Activated CD8-positive, alpha-beta memory T cell treated with anti-CD3 and anti-CD28 coated beads, Interleukin-2, amount 50 U/mL, for 1 hour (primary cell): ENCODE measurements around the gene TYROBP.
A peak's percentile ranks its signal among the peaks of the same experiment; 100 is the strongest.
"Not testable (repeated sequence)": the region's sequence is repeated elsewhere in the genome, so short reads cannot be mapped to it uniquely, and the experiment has no call there.

Experiments used
- DNase-seq: peaks from one replicate; pipeline ENCODE4 v3.0.0-alpha.2; 2020; ENCODE audit errors: extremely low read depth

TYROBP gene

GRCh38 chr19:35899547-35900214 is 8.4 kb downstream of the TYROBP start:
- peak; percentile 59 for DNase-seq

- DNase-seq: no peak
Measured at GRCh38 chr19:35898499-35898809, 9.6 kb downstream of the TYROBP start.

- DNase-seq: no peak
Measured at GRCh38 chr19:35897706-35898451, 10.2 kb downstream of the TYROBP start.

- DNase-seq: no peak
Measured at GRCh38 chr19:35896643-35897040, 11.5 kb downstream of the TYROBP start.

DNA sequence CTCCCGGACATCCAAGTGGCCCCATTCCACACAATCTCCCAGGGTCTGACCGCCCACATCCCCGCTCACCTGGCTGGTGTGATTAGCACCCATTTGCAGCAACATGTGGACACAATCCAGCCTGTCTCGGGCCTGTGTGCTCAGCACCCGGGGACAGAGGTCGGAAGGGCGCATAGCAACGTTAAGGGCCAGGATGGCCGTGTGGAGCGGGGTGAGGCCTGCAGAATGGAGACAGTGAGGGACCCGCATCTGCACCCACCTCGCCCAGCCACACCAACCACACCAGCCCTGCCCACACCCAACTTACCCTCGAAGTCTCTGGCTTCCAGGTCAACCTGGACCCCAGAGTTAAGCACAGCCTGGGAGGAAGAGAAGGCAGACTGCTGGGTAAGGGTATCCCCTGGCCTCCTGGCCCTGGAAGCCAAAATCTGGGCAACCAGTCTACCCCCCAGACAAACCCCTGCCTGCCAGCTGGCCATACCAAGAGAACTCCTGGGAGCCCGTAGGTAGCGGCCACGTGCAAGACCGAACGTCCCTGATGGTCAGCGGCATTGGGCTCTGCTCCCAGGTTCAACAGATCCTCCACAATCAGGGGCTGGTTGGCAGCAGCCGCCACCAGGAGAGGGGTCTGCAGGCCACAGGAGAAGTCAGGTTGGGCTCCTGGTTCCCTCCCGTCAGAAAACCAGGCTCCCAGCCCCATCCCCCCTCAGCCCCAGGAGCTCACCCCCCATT is 12.0 kb downstream of the TYROBP start:
- no peak for DNase-seq

DNA sequence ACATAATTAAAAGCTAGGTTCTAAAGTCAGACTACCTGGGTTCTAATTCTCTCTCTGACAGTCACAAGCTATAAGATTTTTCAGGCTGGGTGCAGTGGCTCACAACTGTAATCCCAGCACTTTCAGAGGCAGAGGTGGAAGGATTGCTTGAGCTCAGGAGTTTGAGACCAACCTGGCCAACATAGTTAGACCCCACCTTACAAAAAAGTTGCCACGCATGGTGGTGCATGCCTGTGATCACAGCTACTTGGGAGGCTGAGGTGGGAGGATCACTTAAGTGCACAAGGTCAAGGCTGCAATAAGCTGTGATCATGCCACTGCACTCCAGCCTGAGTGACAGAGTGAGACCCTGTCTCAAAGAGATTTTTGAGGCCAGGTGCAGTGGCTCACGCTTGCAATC is 13.8 kb downstream of the TYROBP start:
- no peak for DNase-seq

- not testable (repeated sequence) for DNase-seq
Measured at GRCh38 chr19:35891819-35892218, 16.3 kb downstream of the TYROBP start.

DNA sequence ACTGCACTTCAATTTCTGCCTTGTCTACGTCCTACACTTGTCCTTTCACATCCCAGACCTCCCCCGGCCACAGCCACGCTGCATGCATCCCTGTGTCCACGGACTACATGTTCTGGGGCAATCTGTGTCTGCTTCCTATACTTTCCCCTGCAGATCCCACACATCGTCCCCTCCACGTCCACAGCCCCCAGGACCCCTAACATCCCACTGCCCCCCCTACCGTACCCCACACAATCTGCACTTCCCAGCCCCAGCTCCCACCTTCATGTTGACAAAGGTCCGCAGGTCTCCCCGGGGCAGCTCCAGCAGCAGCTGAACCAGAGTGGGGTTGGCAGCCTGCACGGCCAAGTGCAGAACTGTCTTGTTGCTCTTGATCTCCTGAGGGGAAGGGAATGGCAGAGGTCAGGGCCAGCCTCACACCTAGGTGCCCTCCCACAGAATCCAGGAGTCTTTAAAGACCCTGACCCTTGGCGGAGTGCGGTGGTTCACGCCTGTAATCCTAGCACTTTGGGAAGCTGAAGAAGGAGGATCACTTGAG is 17.9 kb downstream of the TYROBP start:
- no peak for DNase-seq

DNA sequence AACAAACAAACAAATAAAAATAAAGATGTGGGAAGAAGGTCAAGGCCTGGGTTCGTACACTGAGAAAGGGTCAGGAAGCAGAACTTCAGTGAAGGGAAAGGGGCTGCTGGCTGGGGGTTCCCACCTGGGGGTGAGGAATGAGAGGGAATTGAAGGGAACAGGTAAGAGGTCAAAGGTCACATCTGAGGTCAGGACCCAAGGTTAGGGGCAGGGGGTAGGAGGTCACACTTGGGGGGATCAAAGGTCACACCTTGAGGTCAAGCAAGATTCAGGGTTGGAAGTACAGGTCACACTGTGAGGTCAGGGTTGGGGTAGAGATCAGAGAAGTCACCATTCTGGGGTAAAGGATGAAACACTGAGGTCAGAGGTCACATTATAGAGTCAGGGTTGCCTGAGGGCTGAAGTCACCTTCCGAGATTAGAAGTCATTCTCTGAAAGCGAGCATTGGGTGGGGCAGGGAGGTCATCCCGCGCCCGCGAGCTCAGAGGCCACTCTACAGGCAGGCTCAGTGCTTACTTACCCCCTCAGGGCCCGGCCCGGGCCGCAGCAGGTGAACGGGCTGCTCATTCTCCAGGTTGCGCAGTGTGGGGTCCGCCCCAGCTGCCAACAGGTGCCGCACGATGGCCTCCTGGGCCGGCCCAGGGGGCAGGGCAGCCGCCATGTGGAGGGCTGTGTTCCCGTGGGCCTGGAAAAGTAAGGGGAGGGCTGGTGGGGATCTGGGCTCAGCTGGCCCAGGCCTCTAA is 18.6 kb downstream of the TYROBP start:
- DNase-seq: no peak

DNA sequence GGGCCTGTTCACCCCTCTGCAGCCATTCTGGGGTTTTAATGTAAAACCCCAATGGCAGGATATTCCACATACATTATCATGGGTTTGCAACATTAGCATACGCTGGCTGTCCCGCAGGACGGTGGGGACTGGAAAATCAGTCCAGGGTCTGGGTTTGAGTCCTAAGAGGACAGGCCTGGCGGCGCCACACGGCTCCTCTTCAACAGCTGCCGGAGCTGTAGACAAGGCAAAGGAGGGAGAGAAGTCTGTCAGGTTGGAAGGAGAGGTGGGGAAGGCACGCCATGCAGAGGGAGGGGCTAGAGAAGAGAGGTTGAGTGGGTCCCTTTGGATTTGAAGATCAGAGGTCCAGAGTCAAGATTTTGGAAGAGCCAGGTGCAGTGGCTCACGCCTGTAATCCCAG is 19.7 kb downstream of the TYROBP start:
- no peak for DNase-seq

DNA sequence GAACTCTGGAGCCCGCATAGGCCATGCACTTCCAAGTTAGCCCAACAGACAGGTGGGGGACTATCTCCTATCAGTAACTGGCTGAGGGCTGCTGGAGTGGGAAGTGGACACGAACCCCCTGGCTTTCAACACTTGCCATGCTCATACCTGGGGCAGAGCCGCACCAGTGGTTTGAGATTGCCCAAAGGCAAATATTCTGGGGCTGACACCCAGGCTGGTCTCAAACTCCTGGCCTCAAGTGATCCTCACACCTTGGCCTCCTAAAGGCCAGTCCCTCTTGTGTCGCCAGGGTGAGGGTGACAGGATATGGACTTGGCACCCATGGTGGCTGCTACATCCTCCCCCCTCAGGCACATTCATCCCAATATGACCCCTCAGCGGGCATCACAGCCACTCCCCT is 20.9 kb downstream of the TYROBP start:
- no peak for DNase-seq

DNA sequence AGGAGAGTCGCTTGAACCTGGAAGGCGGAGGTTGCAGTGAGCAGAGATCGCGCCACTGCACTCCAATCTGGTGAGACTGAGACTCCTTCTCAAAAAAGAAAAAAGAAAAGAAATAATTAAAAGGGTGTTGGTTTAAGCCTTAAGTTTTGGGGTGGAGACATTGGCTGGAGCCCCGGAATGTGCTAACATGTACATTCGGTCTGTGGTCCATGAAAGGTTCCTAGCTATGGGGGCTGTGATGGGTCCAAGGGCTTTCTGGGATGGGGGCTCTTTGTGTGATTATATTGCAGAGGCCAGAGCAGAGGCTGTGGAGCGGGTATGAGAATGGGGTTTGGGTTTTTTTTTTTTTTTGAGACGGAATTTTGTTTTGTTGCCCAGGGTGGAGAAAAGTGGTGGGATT is 22.2 kb downstream of the TYROBP start:
- no peak for DNase-seq

- DNase-seq: no peak
Measured at GRCh38 chr19:35885225-35885738, 22.8 kb downstream of the TYROBP start.

DNA sequence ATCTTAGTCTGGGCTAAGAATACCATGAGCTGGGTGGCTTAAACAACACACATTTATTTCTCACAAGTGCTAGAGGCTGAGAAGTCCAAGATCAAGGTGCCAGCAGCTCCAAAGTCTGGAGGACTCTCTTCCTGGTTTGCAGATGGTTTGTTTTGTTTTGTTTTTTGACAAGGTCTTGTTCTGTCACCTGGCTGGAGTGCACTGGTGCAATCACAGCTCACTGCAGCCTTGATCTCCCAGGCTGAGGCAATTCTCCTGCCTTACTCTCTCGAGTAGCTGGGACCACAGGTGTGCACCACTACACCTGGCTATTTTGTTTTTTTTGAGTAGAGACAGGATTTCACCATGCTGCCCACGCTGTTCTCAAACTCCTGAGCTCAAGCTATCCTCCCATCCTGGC is 24.2 kb downstream of the TYROBP start:
- no peak for DNase-seq

DNA sequence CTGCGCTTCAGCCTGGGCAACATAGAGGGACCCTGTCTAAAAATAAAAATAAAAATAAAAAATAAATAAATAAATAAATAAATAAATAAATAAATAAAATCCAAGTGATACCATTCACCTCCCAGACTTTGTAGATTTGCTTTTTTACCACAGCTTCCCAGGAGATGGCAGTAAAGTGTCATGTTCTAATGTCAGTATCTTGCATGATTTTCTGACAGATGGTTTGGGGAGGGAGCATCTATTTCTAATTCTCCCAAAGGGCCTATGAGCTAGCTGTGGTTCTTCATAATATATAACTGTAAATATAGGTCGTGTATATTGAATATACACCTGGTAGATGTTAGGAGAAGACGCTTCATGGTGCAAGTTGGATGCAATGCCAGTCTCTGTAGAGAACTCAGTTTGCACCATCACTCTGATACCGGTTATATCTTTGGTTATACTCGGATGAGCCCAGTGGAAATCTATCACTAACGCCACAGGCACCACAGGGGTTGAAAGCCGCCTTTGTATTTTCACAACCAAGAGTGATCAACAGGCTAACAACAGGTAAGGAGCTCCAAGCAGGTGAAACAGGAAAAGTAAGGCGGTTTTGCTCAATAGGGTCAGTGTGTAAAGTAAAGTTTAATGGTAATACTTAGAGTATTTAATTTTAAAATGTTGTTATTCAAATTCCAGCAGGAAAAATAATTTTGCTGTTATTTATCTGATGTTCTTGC is 25.8 kb downstream of the TYROBP start:
- no peak for DNase-seq

- DNase-seq: no peak
Measured at GRCh38 chr19:35879770-35880317, 28.3 kb downstream of the TYROBP start.

GRCh38 chr19:35879068-35879467 is 29.0 kb downstream of the TYROBP start:
- DNase-seq: no peak

- DNase-seq: no peak
Measured at GRCh38 chr19:35874392-35874930, 33.6 kb downstream of the TYROBP start.

DNA sequence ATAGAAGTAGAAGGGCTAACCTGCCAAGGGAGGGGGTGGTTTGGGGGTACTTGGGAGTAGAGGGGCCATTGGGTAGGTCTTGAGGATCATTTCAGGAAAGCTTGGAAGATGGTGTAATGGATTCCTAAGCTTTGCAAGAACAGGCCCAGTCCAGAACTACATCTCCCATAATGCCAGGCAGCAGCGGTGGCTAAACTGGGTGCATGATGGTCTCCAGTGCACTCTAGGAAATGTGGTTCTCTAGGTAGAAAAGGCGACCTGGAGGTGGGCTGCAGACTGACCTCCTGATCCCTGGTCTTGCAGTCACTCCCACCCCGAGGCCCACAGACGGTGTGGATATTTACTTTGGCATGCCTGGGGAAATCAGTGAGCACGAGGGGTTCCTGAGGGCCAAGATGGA is 35.9 kb downstream of the TYROBP start:
- no peak for DNase-seq

- no peak for DNase-seq
Measured at GRCh38 chr19:35871611-35872010, 36.5 kb downstream of the TYROBP start.

DNA sequence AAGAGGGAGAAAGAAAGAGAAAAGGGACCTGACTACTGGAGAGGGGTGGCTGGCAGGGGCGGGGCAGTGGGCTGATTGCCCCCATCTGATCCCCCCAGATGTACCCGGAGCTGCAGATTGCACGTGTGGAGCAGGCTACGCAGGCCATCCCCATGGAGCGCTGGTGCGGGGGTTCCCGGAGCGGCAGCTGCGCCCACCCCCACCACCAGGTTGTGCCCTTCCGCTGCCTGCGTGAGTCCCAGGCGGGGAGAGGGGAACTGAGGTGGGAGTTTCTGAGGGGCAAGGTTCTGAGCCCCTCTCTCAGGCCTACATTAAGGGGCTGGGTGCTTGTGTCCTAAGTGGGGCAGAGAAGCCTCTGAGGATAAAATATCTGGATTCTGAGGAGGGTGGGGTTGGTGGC is 37.3 kb downstream of the TYROBP start:
- DNase-seq: no peak
